Measurements from ENCODE around the gene PSD4.

The PSD4 gene

DNA sequence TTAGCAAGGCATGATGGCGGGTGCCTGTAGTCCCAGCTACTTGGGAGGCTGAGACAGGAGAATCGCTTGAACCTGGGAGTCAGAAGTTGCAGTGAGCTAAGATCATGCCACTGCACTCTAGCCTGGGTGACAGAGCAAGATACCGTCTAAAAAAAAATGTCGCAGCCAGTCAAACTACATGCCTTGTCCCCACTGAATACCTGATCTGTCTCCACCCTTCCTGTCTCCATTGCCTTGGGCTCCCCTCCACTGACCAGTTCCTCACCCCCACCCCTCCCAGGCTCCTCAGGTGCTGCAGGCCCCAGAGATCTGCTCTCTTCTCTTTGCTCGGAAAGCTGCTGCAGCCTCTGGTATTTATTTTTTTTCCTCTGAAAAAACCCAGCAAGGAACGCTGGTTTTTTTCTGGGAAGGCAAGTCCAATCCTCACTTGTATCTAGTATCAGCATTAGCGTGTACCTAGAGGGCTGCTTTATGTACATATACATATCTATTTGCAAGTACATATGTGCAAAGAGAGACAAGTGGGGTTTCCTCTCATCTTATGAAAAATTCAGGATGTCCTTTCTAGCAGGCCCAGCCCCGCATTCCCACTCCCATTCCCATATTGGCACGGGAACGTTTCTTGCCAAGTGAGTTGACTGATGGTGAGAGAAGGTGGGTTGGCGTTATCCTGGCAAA, 4.4 kb downstream of the PSD4 start:
- TF ChIP-seq, protein P1, sequence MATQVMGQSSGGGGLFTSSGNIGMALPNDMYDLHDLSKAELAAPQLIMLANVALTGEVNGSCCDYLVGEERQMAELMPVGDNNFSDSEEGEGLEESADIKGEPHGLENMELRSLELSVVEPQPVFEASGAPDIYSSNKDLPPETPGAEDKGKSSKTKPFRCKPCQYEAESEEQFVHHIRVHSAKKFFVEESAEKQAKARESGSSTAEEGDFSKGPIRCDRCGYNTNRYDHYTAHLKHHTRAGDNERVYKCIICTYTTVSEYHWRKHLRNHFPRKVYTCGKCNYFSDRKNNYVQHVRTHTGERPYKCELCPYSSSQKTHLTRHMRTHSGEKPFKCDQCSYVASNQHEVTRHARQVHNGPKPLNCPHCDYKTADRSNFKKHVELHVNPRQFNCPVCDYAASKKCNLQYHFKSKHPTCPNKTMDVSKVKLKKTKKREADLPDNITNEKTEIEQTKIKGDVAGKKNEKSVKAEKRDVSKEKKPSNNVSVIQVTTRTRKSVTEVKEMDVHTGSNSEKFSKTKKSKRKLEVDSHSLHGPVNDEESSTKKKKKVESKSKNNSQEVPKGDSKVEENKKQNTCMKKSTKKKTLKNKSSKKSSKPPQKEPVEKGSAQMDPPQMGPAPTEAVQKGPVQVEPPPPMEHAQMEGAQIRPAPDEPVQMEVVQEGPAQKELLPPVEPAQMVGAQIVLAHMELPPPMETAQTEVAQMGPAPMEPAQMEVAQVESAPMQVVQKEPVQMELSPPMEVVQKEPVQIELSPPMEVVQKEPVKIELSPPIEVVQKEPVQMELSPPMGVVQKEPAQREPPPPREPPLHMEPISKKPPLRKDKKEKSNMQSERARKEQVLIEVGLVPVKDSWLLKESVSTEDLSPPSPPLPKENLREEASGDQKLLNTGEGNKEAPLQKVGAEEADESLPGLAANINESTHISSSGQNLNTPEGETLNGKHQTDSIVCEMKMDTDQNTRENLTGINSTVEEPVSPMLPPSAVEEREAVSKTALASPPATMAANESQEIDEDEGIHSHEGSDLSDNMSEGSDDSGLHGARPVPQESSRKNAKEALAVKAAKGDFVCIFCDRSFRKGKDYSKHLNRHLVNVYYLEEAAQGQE (IDR thresholded peaks at IDR 0.05; ENCODE audit: insufficient read depth in 1 of 2, low read depth in 2 of 2, low read length in 2 of 2): no peak
- TF ChIP-seq SIN3A (IDR thresholded peaks at IDR 0.05; ENCODE audit: borderline replicate concordance, insufficient read depth, low read length): no peak
- no peak for TF ChIP-seq TAF1 (IDR thresholded peaks at IDR 0.05; ENCODE audit: borderline replicate concordance, insufficient read depth, low read length)
- no peak for TF ChIP-seq FOXP2 (optimal IDR thresholded peaks at IDR 0.05; ENCODE audit: borderline replicate concordance, extremely low read depth, extremely low read length, insufficient read depth)
- TF ChIP-seq POLR2AphosphoS5 (IDR thresholded peaks at IDR 0.05; ENCODE audit: low read depth, low read length): no peak

DNA sequence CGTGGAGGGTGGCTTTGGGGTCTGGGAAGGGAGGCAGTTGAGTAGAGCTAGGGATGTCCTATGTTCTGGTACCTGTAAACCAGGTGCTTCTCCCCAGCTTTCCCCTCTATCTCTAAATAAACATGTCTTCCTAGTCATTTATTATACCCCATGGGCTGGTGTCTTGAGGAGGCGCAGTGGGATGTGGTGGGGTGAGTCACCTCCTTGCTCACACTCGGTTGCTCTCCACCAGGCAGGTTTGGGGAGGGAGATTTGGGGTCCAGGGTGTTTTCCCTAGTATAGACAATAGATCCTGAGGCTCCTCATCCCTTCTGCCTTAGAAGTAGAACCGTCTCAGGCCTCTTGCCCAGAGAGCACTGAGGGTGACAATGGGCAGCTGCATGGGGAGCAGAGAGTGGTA, 5.1 kb downstream of the PSD4 start:
- TF ChIP-seq FOXP2 (optimal IDR thresholded peaks at IDR 0.05; ENCODE audit: borderline replicate concordance, extremely low read depth, extremely low read length, insufficient read depth) (no peak), SIN3A (IDR thresholded peaks at IDR 0.05; ENCODE audit: borderline replicate concordance, insufficient read depth, low read length) (no peak), POLR2AphosphoS5 (IDR thresholded peaks at IDR 0.05; ENCODE audit: low read depth, low read length) (no peak), TAF1 (IDR thresholded peaks at IDR 0.05; ENCODE audit: borderline replicate concordance, insufficient read depth, low read length) (no peak)
- TF ChIP-seq, protein P1 (IDR thresholded peaks at IDR 0.05; ENCODE audit: insufficient read depth in 1 of 2, low read depth in 2 of 2, low read length in 2 of 2): no peak

DNA sequence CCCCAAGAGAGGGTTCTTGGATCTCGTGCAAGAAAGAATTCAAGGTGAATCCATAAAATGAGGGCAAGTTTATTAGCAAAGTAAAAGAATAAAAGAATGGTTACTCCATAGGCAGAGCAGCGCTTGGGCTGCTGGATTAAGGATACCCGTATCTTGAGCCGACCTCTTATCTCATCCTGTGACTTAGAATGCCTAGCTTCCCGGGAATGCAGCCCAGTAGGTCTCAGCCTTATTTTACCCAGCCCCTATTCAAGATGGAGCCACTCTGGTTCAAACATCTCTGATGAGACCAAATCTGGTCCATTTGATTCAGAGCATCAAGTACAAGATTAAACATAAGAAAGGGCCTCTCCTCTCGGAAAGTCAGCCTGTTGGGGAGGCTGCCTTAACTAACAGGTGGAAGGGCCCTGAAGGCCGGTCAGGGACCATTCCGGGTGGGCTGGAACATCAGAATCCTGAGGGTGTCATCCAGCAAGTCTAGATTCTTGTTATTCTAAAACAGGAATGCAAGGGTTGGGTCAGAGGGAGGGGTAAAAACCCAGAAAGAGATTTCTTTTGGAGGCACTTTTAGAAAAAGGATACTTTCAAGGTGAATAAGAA, 5.8 kb downstream of the PSD4 start:
- no peak for TF ChIP-seq SIN3A (IDR thresholded peaks at IDR 0.05; ENCODE audit: borderline replicate concordance, insufficient read depth, low read length)
- no peak for TF ChIP-seq POLR2AphosphoS5 (IDR thresholded peaks at IDR 0.05; ENCODE audit: low read depth, low read length)
- no peak for TF ChIP-seq TAF1 (IDR thresholded peaks at IDR 0.05; ENCODE audit: borderline replicate concordance, insufficient read depth, low read length)
- no peak for TF ChIP-seq FOXP2 (optimal IDR thresholded peaks at IDR 0.05; ENCODE audit: borderline replicate concordance, extremely low read depth, extremely low read length, insufficient read depth)
- TF ChIP-seq, protein P1 (IDR thresholded peaks at IDR 0.05; ENCODE audit: insufficient read depth in 1 of 2, low read depth in 2 of 2, low read length in 2 of 2): no peak

DNA sequence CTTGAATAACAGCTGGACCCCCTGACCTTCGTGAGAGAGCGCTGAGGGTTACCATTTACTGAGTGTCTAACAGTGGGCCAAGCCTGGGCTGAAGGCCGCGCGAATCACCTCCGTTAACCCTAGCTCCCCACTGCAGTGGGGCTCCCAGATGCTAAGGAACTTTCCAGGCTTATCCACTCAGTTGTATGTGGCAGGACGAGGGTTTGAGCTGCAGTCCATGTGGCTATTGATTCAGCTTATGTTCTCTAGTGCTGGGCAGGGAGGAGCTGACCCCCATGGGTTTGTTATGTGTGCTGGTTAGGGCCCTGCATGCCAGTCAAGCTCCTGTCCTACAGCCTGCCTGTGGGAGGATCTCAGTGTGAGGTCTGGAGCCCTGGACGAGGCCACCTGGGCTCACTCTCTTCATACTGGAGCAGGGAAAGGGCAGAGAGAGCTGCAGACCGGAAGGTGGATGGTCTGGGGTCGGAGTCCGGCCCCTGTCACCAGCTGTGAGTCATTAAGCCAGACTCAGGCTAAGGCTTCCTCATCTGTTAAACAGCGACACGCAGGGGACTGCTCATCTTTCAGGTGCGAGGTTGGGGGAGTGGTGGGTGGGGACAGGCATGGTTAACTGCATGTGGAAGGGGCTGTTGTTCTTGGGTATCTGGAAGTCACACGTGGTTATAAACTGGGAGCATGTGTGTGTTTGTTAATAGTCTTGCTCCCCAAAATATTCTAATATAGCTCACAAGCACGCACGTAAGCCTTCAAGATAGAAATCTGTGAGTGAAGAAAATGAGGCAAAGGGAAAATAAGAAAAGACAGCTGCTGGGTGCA, 6.6 kb downstream of the PSD4 start:
- TF ChIP-seq POLR2AphosphoS5 (IDR thresholded peaks at IDR 0.05; ENCODE audit: low read depth, low read length) (no peak), TAF1 (IDR thresholded peaks at IDR 0.05; ENCODE audit: borderline replicate concordance, insufficient read depth, low read length) (no peak)

DNA sequence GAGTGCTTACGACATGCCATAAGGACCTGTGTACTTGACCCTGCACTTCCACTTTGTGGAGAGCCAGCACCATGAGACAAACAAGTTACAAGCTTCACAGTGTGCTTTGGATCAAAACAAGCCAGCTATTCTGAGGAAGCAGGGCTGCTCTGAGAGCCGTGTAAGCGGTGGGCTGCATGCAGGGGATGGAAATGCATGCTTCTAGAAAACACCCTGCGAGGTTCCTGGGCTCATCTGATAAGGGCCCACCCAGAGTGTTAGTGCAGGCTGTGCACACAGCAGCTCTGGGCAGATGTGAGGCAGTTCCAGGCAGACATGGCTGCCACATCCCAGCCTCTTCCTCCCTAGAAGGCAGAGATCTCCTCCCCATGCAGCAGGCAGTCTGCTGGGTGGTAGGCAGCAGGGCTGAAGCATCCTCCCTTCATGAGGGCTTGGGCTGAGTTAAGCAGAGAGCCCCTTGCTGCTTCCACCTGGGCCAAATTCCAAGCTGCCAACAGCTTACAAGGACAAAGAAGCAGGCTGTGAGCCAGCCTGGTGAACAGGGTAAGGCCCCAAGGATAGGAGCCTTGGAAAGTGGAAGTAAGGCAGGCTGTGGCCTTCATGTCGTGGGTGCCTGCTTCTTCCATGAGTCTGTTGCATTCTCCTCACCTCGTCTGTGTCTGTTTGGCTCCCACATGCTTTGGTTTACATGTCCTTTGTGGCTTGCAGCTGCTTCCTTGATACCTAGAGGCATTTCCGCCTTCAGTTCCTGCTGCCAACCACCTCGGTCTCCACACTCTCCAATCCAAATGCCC, 7.7 kb downstream of the PSD4 start:
- no peak for TF ChIP-seq TAF1 (IDR thresholded peaks at IDR 0.05; ENCODE audit: borderline replicate concordance, insufficient read depth, low read length)
- no peak for TF ChIP-seq SIN3A (IDR thresholded peaks at IDR 0.05; ENCODE audit: borderline replicate concordance, insufficient read depth, low read length)
- TF ChIP-seq, protein P1 (IDR thresholded peaks at IDR 0.05; ENCODE audit: insufficient read depth in 1 of 2, low read depth in 2 of 2, low read length in 2 of 2): no peak
- TF ChIP-seq POLR2AphosphoS5 (IDR thresholded peaks at IDR 0.05; ENCODE audit: low read depth, low read length): no peak
- TF ChIP-seq FOXP2 (optimal IDR thresholded peaks at IDR 0.05; ENCODE audit: borderline replicate concordance, extremely low read depth, extremely low read length, insufficient read depth): no peak
